Superior temporal gyrus (tissue), 1 donor: Measurements from ENCODE around the gene LSS.
A peak's percentile ranks its signal among the peaks of the same experiment; 100 is the strongest.
"Not testable (repeated sequence)": the region's sequence is repeated elsewhere in the genome, so short reads cannot be mapped to it uniquely, and the experiment has no call there.

Experiments used
- DNase-seq: peaks from one replicate; pipeline ENCODE4 v3.0.0-alpha.2; 2016; ENCODE audit errors: extremely low spot score

The LSS gene

DNA sequence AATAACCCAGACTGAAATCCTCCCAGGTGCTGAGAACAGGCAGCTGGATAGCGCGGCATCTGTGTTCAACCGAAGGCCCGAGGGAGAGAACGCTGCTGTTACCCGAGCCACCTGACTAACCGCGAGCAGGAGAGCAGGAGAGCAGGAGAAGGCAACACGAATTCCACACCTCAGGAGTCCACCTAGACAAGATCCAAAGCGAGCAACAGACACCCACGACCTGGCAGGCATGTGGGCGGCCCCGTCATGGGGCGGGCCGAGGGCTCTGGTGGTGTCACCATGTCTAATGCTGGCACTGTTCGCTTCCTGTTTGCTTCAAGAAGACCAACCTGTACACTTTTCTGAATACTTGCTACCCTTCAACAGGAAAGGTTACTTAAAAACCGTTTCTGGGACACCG lies 23.4 kb downstream of the LSS start:
- no peak for DNase-seq

- no peak for DNase-seq
These were observed 25.4 kb downstream of the LSS start for GRCh38 chr21:46203203-46203600.

GRCh38 chr21:46202592-46203202 lies 25.9 kb downstream of the LSS start:
- no peak for DNase-seq

- not testable (repeated sequence) for DNase-seq
These were observed 27.4 kb downstream of the LSS start for GRCh38 chr21:46200877-46201803.

GRCh38 chr21:46199436-46200373 lies 28.9 kb downstream of the LSS start:
- DNase-seq = no peak

GRCh38 chr21:46196733-46197132 lies 31.8 kb downstream of the LSS start:
- DNase-seq = no peak

DNA sequence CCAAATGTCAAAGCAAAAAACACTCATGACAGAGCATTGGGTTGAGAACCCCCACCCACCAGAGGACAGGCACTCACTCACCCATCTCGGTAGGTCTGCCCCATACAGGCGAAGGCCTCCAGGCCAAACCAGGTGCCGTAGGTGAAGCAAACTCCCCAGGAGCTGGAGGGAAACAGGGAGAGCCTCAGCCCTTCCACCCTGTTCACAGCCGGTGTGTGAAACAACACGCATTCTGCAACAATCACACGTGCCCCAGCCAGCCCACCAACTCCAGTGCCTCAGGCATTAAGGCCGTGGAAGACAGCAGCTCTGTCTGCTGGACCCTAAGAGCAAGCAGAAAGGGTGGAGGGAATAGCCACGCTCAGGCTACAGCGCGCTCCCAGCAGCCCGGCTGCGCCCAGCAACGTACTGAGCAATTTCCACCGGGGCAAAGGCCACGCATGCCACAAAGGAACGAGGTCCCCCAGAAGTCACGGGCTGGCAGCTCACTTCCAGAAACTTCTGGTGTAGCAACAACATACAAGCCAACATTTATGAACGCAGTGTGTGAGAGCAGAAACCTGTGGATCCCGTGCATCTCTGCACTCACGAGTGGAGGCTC lies 32.9 kb downstream of the LSS start:
- DNase-seq = no peak

- no peak for DNase-seq
These were observed 33.9 kb downstream of the LSS start for GRCh38 chr21:46194374-46195334.

DNA sequence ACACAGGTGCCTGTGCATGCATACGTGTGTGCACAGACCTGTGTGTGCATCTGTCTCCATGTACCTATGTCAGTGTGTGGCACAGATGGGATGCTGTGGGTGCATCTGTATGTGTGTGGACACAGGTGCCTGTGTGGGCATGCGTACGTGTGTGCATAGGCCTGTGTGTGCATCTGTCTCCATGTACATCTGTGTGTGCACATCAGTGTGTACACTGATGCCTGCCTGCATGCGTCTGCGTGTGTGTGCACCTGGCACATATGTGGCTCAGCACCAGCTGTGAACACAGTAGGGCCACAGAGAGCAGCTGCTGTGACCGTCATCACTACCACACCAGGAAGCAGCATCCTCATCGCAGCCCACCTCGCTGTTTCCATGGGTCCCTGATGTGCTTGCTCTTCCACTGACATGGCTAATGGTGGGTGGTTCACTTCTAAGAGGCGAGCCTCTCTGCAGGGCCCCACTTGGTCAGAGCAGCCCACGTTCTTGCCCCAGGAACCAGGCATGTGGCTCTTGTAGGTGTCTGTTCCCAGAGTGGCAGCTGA lies 34.7 kb downstream of the LSS start:
- no peak for DNase-seq

DNA sequence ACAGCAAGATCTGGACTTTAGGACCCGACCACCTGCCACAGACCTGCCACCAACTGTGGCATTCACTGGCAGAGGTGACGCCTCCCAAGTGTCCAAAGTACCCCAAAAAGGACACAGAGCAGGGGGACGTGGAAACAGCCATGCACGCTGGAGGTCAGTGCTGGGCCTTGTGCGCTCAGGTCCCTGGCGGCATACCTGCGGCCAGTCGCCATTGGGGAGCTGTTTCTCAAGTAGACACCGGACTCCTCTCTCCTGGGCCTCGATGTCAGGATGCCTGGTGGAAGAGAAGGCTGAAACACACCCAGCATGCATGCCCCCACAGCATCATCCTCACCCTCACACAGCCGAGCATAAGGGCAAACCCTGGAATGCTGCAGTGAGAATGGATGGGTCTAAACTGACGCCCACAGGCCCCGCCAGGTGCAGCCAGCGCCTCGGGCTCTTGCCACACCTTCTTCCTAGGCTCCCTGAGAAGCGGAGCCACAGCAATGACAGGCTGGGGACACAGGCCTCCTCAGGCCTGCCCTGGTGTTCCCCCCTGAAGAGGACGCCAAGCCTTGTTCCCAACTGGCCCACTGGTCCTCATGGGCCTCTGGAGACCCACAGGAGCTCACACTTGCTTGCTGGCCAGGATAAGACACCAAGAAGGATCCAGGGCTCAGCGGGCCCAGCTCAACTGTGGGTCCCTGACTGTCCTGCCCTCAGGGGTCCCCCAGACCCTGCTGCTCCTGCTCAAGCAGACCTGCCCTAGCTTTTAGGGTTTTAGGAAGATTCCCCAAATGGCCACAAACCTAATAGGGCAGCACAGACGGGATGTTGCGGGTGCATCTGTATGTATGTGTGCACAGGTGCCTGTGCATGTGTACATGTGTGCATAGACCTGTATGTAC lies 36.6 kb downstream of the LSS start:
- DNase-seq = no peak

- DNase-seq = no peak
These were observed 37.3 kb downstream of the LSS start for GRCh38 chr21:46191257-46191685.

GRCh38 chr21:46190491-46191131 lies 38.0 kb downstream of the LSS start:
- DNase-seq = no peak

DNA sequence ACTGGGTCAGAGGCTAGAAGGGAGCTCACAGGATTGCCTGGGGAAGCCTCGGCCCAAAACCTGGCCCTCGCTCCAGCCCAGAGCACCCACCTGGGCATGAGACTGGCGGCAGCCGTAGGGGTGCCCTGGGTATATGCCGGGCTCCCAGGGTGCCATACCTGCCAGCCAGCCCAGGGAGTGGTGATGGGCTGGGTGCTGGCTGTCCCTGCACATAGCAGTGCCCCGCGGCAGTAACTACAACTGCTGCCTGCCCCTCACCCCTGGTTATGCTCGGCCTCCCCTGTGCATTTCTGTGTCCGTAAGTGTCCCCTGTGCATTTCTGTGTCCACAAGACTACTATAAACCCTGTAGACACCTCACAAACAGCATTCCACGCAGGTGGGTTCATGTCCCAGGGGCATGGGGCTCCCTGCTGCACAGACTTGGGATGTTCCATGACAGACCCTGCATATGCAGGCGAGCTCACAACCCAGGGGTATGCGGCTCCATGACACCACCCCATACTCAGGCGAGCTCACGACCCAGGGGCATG lies 38.5 kb downstream of the LSS start:
- no peak for DNase-seq

GRCh38 chr21:46189213-46189958 lies 39.2 kb downstream of the LSS start:
- peak; percentile 45 for DNase-seq

DNA sequence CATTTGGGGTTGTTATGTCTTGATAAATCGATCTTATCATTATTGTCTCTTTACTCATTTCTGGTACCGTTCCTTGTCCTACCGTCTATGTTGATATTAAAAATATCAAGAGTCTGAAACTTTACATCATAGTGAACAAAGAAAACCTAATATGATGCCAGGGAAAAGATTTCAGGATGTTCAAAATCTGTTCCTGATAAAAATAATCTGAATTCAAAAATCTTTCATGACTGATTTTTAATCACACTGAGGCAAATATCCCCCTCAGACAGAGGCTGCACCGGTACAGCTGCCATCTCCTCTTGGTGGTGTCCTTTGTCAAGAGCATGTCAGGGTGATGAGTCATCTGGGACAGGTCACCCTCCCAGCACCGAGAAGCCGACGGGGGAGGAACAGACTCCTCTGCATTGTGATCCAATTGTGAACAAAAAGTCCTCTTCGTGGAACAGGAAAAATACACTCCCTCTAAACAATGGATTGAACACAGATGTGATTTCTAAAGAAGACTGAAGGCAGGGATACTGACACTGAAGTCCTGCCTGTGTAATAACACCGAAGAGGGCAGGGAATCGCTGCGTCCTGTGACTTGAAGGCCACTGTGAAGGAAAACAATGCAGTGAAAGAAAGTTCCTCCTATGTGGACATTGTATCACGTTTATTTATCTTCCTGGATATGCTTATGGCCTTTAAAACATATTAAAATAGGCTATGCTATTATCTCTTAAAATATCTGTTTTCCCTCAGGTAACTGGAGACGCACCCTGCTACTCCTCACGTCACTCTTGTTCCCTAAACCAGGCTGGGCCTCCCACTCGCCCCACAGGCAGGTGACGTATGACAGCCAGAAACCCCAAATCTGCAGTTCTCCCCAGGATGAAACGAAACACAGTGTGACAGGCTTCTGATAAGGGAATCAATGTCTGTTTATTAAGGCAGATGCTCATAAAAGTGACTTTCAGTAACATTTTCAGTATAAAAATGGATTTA lies 40.1 kb downstream of the LSS start:
- DNase-seq = peak; percentile 84

GRCh38 chr21:46187814-46188213 lies 40.8 kb downstream of the LSS start:
- peak; percentile 19 for DNase-seq
